GM19238 (cell line): Measurements from ENCODE around the gene PPFIBP2.
A peak's percentile ranks its signal among the peaks of the same experiment; 100 is the strongest.
"Not testable (repeated sequence)": the region's sequence is repeated elsewhere in the genome, so short reads cannot be mapped to it uniquely, and the experiment has no call there.

Experiments used
- DNase-seq: peaks from one replicate; pipeline ENCODE4 v3.0.0; 2011; ENCODE audit warnings: low spot score; ENCODE audit not compliant: insufficient read length

The PPFIBP2 gene

DNA sequence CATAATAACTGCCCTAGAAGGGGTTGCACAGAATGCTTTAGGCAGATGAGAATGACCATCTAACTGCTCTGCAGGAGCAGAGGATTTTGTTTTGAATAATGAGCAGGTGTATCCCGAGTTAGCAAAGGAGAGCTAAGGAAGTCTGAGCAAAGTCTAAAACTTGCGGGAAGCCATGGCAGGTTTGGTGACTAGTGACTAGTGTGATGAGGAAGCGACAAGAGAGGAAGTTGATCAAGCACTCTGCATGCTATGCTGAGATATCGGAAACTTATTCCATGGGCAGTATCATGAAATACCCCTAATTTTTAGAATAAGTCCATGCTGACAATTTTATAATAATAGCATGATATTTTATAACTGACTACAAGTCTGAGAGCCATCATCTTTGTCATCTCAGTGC, 15.6 kb upstream of the PPFIBP2 start:
- DNase-seq = no peak

DNA sequence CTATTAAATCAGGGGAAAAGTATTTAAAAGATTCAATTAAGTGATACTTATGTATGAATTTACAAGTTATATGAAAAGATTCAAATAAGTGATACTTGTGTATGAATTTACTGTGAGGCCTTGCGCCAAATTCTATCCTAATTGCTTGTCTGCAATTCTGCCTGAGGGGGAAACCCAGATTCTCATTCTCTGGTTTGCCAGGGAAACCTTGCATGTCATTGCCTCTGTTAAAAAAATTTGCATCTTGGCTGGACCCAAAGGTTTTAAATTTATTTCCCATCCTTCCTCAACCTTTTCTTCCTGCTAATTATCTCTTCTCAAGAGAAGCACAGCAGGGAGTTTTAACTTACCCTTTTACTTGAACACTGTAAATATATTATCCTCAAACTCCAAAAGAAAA, 14.7 kb upstream of the PPFIBP2 start:
- no peak for DNase-seq

DNA sequence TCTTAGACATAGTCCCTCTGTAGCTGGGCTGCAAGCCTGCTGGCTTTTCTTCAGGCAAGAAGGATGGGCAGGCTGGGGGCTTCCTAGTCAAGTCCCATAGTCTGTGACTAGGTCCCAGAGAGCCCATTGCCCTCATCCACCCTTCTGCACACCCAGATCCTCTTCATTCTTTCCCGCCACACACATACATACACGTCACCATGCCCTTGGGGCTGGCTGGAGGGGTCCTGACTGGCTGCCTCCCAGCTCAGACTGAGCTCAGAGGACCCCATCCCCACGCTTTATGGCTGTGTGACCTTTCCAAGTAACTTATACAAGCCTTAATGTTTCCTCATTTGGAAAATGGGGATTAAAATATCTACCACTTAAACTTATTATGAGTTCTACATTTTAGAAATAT, 13.5 kb upstream of the PPFIBP2 start:
- no peak for DNase-seq

DNA sequence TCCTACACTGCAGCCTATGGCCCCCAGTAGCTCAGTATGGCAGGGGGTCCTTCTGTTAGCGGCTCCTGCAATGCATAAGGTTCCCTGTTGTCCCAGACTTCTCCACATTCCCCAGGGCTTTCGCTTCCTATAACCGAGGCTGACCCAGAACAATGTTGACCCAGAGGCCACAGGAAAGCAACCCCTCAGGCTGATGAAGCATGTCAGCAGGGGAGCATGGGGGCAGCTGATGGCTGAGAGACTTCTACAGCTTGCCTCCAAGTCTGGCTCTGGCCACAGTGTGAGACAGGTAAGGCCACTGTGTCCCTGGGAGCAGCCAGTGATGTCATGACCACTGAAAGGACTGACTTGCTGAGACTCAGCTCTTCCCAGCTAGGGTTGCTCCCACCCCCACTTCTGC, 12.5 kb upstream of the PPFIBP2 start:
- DNase-seq = no peak

DNA sequence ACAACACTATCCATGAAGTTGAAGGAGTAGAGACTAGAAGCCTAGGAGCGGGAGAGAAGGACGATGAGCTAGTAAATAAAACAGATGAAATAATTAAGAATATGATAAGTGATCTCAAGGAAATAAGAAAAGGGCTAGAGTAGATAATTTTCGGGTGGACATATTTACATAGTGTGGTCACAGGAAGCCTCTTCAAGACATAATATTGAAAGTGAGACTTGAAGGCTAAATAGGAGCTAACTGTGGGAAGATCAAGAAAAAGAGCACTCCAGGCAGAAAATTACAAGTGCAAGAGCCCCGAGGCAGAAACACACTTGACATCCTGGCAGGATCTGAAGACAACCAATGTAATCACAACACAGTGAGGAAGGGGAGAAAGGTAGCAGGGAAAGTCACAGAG, 11.9 kb upstream of the PPFIBP2 start:
- DNase-seq = no peak

DNA sequence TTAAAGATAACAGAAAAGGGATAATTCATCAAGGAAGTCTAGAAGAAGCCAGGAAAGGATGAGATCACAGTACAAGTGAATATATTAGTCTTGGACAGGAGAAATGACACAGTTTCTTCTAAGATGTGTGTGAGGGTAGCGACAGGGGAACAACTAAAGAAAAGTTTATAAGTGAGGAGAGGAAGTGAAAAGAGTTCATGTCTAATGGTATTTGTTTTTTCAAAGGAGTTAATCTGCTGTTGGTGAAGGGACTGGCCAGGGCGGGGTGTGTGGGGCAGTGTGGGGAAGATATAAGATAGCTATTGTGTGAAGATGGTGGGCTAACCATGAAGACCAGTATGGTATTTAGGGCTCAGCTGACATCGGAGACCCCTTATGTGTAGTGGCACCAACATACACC, 7.6 kb upstream of the PPFIBP2 start:
- no peak for DNase-seq

DNA sequence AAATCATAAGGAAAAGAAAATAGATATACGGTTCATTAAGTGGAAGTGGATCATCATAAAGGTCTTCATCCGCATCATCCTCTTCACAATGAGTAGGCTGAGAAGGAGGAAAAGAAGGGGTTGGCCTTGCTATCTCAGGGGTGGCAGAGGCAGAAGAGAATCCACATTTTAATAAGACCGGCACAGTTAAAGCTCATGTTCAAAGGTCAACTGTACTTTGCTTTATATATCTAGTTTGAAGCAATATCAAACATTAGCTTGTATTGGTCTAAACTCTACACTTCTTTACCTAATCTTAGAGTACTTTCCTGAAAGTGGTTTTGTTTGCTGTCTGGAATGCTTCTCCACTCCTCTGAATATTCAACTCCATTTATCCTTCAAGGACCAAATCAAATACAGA, 5.7 kb upstream of the PPFIBP2 start:
- DNase-seq = no peak

DNA sequence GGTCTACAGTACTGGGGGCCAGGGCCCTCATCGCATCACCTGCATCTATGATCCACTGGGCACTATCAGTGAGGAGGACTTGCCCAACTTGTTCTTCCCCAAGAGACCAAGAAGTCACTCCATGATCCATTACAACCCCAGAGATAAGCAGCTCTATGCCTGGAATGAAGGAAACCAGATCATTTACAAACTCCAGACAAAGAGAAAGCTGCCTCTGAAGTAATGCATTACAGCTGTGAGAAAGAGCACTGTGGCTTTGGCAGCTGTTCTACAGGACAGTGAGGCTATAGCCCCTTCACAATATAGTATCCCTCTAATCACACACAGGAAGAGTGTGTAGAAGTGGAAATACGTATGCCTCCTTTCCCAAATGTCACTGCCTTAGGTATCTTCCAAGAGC, 3.8 kb upstream of the PPFIBP2 start:
- no peak for DNase-seq

DNA sequence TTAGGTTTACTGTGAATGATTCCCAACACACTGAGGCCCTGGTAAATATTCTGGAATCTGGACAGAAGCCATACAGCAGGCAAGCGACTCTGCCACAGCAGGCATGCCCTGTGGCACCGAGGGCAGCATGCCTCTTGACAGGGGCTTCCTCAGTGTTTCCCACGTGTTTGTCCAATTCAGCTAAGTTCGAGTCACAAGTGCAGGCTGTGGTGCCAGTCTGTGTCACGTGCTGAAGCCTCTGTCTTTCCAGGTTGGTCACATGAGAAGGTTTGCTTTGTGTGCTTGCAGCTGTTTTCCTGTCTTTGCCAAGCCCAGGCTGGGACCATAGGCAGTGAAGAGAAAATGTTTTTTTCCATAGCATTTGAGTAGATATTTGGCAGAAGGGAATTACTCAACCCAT, 2.4 kb upstream of the PPFIBP2 start:
- no peak for DNase-seq

DNA sequence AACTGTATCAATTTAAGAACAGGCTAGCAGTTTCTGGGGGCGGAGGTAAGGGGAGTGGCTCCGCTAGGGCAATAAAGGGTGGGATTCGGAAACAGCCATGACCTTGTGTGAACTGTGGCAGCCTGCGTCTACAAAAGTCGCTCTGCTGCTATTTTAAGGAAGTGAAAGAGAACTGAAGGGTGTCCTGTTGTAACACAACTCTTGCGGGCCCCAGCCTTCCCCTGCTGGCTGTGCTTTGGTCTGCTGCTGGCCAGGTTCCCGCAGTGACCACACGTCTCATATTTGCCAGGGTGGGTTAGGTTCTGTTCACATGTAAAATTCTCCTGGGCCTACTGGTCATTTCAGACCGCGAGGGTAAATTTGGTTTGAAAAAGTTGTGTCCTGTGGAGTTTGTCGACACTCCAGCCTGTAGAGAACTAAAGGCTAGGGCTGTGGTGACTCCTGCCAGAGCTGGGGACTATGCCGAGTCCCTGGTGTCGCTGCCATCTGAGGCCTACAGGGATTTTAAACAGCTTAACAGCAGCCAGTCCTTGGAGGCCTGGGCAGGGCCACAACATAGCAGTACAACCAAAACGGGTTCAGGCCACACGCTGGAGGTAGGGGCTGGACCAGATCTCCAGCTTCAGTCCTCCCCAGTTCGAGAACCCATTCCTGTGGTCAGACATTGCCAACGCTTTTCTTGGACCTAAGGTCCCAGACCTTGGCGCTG, 1.1 kb upstream of the PPFIBP2 start:
- peak; percentile 80 for DNase-seq

DNA sequence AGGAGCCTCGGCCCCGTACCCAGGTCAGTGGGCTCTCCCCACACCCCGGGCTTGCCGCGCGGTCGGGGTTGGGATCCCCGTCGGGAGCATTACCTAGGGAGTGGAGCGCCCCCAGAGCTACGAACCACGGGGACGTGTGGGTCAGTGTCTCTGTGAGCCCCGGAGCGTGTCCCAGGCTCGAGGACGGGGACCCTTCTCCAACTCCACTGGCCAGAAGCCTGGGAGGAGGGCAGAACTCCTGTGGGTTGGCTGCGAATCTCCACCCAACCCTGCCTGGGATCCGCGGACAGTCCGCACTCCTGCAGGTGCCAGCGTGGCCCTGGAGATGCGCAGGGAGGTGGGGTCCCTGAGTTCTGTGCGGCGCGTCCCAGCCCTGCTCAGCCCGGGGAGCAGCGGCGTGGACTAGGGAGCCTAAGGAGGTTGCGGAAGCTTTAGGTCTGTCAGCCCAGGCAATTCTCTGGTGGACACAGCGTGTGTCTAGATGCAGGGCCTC, 346 bp downstream of the PPFIBP2 start:
- DNase-seq = no peak

DNA sequence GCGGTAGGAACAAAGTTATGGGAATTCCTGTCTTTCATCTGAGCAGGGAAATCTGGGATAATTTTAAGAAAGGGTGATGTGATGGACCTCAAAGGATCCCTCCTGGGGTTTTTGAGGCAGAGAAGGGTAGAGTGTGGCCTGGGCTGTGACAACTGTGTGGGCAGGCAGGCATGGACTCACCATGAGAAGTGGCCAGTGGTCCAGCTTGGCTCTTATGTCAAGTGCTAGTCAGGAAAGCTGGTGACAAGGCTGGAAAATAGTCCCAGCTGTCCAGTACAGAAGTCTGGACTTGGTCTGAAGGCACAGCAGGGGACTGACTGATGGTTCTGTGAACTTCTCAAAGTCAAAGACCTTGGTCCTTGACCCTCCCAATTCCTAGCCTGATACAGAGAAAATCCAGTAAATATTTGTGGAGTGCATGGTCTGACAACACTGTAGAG, 1.7 kb downstream of the PPFIBP2 start:
- DNase-seq = no peak

DNA sequence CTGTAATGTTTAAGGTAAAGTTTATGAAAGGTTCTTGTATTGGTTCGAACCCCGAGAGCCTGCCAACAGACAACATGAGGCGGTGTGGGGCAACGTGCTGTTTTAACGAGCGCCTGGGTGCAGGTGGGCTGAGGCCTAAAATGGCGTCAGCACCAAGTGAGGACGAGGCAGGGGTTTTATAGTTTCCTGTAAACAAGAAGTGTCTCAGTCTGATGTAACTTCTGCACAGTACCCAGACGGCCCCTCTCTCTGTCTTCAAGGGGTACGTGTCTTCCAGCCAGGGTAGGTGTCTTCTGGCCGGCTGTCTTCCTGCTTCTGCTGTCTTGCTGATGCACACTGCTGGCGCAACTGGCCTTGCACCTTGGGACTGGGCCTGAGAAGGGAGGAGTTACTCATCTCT, 2.7 kb downstream of the PPFIBP2 start:
- no peak for DNase-seq

DNA sequence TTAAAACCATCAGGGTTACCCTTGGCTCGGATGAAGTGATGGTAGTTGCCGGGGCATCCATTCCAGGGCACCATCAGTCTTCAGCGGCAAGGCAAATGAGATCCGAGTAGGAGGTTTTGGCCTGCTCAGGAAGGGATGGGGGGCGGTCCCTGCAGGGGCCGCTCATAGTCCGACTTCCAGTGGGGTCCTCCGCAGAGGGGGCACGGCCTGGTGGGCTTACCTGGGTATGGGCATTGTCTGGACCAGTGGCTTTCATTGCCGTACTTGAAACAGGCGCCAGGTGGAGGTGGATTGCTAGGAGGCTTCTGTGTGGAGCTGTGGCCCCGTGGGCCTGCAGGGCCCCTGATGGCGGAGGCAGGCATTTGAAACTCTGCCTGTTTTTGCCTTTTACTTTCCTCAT, 3.9 kb downstream of the PPFIBP2 start:
- DNase-seq = not testable (repeated sequence)

DNA sequence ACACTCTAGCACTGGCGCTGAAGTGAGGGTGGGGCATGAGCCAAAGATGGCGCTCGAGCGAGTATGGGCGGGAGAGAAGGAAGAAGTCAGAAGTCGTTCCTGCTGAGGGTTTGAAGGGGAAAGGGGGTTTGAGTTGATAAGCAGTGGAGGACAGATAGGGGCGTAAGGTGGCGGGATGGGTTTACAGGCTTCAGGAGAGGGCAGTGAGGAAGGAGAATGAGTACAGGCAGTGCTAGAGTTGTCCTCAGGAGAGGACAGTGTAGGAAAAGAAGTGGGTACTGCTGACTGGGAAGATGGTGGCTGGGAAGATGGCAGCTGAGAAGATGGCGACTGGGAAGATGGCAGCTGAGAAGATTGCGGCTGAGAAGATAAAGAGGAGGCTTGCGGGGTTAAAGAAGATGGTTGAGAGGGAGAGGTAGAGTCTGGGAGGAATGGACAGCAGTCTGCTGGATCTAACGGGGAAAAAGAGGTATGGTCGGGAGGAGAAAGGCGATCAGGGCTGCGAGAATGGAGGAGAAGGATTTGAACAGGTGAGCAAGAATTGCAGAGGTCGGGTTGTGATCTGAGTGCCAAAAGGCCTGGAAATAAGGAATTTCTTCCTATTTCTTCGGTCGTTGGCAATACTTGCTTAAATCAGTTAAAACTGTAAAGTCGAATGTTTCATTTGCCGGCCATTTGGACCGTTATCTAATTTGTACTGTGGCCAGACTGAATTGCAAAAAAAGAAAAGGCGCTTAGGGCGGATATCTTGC, 5.2 kb downstream of the PPFIBP2 start:
- no peak for DNase-seq

DNA sequence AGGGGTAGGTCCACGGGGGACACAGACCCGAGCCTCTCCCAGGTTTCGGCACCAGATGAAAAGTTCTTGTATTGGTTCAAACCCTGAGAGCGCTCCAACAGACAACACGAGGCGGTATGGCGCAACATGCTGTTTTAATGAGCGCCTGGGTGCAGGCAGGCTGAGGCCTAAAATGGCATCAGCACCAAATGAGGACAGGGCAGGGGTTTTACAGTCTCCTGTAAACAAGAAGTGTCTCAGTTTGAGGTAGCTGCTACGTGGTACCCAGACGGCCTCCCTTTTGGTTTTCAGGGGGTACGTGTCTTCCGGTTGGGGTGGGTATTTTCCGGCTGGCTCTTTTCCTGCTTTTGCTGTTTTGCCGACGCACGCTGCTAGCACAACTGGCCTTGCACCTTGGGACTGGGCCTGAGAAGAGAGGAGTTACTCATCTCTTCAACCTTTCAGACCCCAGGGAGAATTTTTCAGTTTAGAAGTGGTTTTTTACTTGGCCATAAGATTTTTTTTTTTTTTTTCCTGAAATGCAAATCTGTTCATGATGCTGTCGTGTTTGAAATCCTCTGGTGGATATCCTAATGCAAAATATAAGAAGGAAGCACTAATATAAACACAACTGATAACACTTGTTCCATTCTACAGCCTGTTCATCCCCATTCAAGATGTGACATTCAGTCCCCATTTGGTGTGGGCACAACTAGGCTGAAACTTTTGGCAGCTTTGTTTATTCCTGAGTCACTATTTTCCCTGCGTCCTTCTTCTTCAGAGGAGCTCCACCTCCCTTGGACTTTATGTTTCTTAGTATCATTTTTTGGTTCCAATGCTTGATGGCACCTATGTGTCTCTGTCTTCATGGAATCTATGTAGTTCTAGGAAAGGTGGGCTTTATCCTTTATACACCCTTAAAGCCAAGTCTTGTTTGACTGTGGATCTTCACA, 6.5 kb downstream of the PPFIBP2 start:
- no peak for DNase-seq

DNA sequence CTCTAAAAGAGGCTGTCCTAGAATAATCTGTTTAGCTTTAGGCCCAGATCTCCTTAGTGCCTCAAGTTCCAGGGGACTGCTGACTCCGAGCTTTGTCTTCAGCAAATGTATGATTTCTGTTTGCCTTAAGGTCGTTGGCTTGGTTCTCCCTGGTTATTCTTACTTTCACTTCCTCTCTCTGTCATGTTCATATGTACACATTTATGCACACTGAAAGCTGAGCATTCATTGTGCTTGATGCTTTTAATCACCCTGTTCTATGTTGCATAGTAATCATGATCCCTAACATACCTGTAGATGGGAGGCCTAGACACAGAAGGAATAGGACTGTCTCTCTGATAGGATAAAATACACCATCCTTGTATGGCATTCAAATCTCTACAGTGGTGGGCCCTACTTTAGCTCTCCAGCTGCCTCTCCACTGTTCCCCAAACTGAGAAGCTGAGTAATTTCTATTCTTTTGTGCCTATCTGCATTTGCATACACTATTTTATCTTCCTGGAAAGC, 7.2 kb downstream of the PPFIBP2 start:
- no peak for DNase-seq

DNA sequence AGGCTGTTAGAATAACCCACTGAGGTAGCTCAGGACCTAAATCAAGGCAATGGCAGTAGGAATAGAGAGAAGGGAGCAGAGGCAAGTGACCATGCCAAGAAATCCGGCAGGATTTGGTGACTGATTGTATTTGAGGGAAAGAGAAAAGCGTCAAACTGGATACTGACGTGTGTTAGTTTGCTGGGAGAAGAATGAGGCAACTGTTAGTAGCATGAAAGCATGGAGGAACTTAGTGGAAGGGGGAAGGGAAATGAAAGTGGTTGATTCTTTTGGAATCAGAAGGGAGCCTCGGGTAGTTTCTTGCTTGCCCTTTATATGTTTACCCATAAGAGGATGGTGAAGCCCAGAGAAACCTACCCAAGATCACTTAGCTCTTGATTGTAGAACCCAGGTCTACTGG, 8.3 kb downstream of the PPFIBP2 start:
- no peak for DNase-seq

DNA sequence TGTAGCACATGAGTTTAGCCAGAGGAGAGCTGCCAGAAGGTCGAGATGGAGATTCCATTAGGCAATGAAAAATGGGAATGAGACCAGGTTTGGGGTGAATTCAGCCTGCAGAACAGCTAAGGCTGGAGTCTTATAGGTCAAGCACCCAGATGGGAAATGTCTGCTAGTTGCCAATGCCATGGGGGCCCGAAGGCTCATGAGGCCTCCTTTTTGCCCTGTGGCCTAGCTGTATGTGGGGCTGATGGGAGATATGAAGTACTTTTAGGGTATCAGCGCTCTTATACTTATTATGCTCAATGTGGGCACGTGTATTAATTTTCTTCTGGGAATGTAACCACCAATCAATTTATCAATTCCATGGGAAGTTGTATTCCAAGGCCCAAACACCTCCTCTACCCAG, 8.7 kb downstream of the PPFIBP2 start:
- DNase-seq = no peak

DNA sequence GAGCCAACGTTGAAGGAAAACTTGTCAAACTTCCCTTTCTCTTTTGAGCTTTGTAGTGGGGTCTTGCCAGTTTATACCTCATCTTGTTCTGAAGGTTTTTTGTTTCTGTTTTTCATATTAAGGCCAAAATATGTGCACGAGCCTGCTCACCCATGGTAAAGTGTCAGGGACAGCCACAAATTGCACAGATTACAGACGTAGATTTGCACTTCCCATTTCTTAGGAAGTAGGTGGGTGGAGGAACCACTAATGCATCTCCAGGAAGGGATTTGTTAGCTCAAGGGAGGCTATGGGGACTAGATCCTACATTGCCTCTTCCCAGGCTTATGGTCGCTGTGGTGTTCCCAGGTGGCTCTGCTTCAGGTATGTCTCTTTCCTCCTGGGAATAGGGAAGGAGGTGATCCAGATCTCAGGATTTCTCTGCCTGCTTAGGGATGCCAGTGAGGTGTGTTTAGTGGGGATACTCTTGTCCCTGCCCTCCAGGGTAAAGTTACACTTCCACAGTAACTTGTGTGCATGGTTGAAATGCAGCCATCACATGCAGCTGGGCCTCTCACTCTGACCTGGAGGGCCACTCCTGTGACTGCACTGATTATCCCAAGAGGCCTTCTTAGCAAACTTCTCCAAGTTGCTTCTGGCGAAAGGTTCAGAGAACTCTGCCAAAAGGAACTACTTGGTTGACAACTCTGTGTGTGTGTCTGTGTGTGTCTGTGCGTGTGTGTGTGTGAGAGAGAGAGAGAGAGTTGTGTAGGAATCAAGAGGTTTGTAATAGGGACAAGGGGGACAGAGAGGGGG, 9.8 kb downstream of the PPFIBP2 start:
- no peak for DNase-seq
